NCI-H2081 treated with DMSO at 0.1 percent for 48 hours (cell line): ENCODE measurements around the gene CRKL.

Source experiments
- DNase-seq: peaks from one replicate; lab custom pipeline; 2025; lab: John Stamatoyannopoulos, UW

CRKL gene

GRCh38 chr22:20981787-20982562 is 64.8 kb downstream of the CRKL start, which contains the start of gene LZTR1:
Gene LZTR1 (plus strand): TSS chr22:20982297. CDS start chr22:20982372, 75 bp downstream.
- DNase-seq = peak; percentile 10

- DNase-seq = no peak
Measured at GRCh38 chr22:20982563-20982882, 65.3 kb downstream of the CRKL start.

GRCh38 chr22:20983081-20983771 is 66.0 kb downstream of the CRKL start:
- no peak for DNase-seq

GRCh38 chr22:20985720-20986119 is 68.5 kb downstream of the CRKL start:
- no peak for DNase-seq

DNA sequence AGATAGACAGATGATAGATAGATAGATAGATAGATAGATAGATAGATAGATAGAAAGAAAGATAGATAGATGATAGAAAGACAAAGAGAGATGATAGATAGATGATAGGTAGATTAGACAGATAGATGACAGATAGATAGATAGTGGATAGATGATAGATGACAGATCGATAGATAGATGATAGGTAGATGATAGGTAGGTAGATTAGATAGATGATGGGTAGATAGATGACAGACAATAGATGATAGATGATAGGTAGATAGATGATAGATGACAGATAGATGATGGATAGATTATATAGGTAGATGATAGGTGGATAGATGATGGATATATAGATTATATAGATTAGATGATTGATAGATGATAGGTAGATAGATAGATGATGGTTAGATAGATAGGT is 69.2 kb downstream of the CRKL start:
- no peak for DNase-seq

DNA sequence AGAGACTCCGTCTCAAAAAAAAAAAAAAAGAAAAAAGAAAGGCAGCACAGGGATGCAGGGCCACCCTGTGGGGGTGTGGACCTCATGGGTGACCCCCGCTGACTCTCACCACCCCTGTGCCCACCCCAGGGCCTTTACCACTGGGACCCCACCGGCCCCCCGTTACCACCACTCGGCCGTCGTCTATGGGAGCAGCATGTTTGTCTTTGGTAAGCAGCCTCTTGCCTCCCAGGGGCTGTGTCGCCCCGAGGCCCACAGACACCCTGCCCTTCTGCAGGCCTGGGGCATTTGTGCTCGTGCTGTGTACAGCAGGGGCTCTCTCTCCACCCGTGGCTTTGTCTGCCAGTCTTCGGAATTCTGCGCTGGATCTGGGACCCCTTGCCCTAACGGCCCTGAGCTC is 70.2 kb downstream of the CRKL start:
- no peak for DNase-seq

- DNase-seq = no peak
Measured at GRCh38 chr22:20988573-20989322, 71.5 kb downstream of the CRKL start.

- DNase-seq = no peak
Measured at GRCh38 chr22:20989323-20990138, 72.3 kb downstream of the CRKL start.

- DNase-seq = no peak
Measured at GRCh38 chr22:20990184-20991180, 73.3 kb downstream of the CRKL start.

GRCh38 chr22:20991252-20992055 is 74.2 kb downstream of the CRKL start:
- DNase-seq = no peak

- DNase-seq = no peak
Measured at GRCh38 chr22:20992056-20992442, 74.8 kb downstream of the CRKL start.

DNA sequence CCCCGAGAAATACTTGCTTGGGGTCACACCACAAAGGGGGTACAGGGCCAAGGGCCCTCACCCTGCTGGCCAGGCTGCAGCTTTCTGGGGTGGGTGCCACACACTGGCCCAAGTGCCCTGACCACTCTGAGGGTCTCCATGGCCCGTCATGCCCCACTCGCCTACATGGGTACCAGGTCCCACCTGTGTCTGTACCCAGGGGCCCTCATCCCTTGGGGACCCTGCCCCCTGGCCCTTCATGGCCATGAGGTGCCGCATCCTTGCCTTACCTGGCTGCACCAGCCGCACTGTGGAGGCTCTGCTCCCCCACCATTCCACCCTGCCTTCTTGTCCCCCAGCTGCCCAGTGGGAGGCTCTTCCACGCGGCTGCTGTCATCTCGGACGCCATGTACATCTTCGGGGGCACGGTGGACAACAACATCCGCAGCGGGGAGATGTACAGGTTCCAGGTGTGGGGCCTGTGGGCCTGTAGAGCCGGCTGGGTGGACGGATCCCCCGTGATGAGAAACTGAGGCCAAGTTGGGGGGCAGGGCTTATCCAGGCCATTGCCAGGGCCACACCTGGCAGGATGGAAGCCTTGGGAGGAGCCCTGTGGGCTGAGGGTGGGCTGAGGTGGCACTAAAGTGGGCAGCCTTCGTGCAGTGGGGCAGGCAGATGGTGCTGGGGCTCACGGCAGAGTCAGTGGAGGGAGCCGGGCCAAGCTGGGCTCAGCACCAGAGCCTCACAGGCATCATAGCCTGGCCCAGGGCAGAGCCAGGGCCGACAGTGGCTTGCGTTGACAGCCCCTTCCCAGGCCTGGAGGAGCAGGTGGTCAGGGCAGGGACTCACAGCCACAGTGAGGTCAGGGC is 75.5 kb downstream of the CRKL start:
- DNase-seq = no peak

DNA sequence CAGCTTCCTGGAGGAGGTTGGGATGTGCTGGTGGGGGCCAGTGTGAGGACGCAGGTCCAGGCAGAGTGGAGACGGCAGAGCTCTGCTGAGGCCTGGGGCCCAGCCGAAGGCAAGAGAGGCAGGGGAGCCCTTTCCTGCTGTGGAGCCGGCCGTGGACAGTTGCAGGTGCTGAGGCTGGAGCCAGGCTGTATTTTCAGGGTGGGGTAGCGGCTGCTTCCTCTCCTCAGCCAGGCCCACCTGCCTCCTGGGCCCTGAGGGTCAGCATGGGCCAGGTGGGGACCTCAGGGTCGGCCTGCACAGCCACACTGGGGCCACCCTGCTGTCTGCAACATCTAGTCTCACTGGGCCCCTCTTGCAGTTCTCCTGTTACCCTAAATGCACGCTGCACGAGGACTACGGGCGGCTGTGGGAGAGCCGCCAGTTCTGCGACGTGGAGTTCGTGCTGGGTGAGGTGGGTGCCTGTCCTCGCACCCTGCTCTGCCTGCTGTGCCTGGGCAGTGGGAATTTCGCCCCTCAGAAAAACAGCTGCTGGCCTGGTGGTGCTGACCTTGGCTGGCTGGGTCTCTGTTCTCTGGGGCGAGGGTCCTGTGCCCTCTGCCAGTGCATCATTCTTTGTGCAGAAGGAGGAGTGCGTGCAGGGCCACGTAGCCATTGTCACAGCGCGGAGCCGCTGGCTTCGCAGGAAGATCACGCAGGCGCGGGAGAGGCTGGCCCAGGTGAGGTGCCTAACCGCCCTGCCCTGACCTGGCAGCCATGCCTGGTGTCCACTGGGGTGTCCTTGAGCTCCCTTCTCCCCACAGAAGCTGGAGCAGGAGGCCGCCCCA is 76.3 kb downstream of the CRKL start:
- no peak for DNase-seq

GRCh38 chr22:20994128-20994901 is 77.1 kb downstream of the CRKL start:
- no peak for DNase-seq

DNA sequence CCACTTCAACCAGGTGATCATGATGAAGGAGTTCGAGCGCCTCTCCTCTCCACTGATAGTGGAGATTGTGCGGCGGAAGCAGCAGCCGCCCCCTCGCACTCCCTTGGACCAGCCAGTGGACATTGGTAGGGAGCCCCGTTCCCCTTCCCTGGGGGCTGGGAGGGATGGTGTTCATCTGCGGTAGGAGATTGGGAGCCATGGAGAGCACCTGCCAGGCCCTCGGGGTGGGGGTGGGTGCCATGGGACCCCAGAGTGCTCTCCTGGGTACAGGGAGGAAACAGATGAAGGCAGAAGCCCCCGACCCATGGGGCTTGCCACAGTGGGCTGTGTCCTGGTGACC is 77.7 kb downstream of the CRKL start:
- DNase-seq = no peak

DNA sequence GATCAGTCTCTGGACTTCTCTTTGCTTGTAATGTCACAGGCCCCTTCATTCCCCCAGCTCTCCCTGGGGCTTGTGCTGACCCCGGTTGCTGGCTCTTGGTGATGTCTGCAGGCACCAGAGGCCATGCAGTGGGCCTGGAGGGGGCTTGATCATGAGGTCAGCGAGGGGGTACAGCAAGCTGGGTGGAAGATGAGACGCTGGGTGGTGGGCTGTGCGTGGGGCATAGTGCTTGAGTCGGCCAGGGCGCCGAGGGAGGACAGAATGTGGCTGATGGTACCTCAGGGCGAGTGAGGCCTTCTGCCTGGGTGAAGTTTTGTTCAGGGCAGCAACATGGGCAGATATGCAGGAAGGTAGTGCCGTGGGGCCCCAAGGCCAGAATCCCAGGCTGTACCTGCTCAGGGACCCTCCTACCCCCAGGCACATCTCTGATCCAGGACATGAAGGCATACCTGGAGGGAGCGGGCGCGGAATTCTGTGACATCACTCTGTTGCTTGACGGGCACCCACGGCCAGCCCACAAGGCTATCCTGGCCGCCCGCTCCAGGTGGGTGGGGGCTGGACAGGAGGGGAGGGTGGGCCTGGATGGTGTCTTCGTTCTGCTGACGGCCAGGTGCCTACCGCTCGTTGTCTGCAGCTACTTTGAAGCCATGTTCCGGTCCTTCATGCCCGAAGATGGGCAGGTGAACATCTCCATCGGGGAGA is 78.3 kb downstream of the CRKL start:
- DNase-seq = no peak

GRCh38 chr22:20996031-20996410 is 78.8 kb downstream of the CRKL start:
- no peak for DNase-seq
